RWPE2 (cell line): ENCODE measurements around the gene TMC3.

Experiments
- ATAC-seq: fragments of 200-7000 bp; cut with Tn5 transposase; 3 replicates; pipeline ENCODE4 v1.9.1; 2021; ENCODE audit warnings: low read depth
- DNase-seq: peaks from one replicate; pipeline ENCODE4 v3.0.0-alpha.2; 2020; ENCODE audit warnings: low spot score
- H3K27ac ChIP-seq: fragments of 450-650 bp; 2 replicates; pipeline ENCODE4 v1.5.1; 2017; ENCODE audit warnings: mild to moderate bottlenecking; ENCODE audit not compliant: poor library complexity, severe bottlenecking
- H3K27me3 ChIP-seq: fragments of 250-450 bp; sonication (Bioruptor Pico); 2 replicates; pipeline ENCODE4 v1.5.1; 2021; ENCODE audit warnings: mild to moderate bottlenecking, moderate library complexity; ENCODE audit not compliant: insufficient read depth, poor library complexity, severe bottlenecking
- H3K36me3 ChIP-seq: fragments of 250-450 bp; sonication (Bioruptor Pico); 2 replicates; pipeline ENCODE4 v1.5.1; 2020; ENCODE audit warnings: low read depth, mild to moderate bottlenecking, moderate library complexity
- H3K4me1 ChIP-seq: fragments of 250-450 bp; sonication (Bioruptor Pico); 2 replicates; pipeline ENCODE4 v1.5.1; 2021; ENCODE audit warnings: mild to moderate bottlenecking, moderate library complexity; ENCODE audit not compliant: insufficient read depth, poor library complexity, severe bottlenecking
- H3K4me3 ChIP-seq: fragments of 250-450 bp; sonication (Bioruptor Pico); 2 replicates; pipeline ENCODE4 v1.5.1; 2021; ENCODE audit warnings: mild to moderate bottlenecking, moderate library complexity; ENCODE audit not compliant: severe bottlenecking
- H3K9me3 ChIP-seq: fragments of 250-450 bp; sonication (Bioruptor Pico); 2 replicates; pipeline ENCODE4 v1.5.1; 2021; ENCODE audit warnings: mild to moderate bottlenecking, moderate library complexity; ENCODE audit not compliant: severe bottlenecking
- TF ChIP-seq, protein P1 (sequence below): fragments of 450-650 bp; IDR thresholded peaks from one replicate; pipeline ENCODE4 v1.5.1; 2017; ENCODE audit warnings: mild to moderate bottlenecking, moderate library complexity; ENCODE audit not compliant: poor library complexity, severe bottlenecking

Gene TMC3

DNA sequence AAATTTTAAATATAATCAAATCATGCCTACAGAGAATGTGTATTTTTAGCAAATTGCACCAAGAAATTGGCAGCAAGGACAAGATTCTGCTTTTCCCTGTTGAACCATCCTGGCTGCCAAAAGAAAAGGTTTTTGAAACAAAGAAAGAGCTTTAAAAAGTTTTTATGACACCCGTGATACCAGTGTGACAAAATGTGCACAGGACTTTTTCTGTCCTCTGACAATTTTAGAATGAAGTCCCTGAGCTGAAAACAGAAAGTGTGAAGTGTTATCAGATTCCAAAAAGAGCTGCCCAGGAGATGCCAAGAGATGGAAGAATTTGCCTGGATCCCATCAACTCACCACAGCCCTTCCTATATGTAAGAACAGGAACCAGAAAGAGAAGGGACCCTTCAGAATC lies 33.2 kb upstream of the TMC3 start:
- Histone ChIP-seq H3K36me3 (no peaks in the 10 kb centered on the region), H3K9me3 (no peaks in the 10 kb centered on the region), H3K4me1 (no peaks in the 10 kb centered on the region), H3K4me3 (no peak overlapping the region), H3K27ac (no peak overlapping the region), H3K27me3 (peaks cover 9% of the 10 kb centered on the region)
- TF ChIP-seq, protein P1, sequence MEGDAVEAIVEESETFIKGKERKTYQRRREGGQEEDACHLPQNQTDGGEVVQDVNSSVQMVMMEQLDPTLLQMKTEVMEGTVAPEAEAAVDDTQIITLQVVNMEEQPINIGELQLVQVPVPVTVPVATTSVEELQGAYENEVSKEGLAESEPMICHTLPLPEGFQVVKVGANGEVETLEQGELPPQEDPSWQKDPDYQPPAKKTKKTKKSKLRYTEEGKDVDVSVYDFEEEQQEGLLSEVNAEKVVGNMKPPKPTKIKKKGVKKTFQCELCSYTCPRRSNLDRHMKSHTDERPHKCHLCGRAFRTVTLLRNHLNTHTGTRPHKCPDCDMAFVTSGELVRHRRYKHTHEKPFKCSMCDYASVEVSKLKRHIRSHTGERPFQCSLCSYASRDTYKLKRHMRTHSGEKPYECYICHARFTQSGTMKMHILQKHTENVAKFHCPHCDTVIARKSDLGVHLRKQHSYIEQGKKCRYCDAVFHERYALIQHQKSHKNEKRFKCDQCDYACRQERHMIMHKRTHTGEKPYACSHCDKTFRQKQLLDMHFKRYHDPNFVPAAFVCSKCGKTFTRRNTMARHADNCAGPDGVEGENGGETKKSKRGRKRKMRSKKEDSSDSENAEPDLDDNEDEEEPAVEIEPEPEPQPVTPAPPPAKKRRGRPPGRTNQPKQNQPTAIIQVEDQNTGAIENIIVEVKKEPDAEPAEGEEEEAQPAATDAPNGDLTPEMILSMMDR: no peak
- ATAC-seq (no peak), DNase-seq (no peak)

DNA sequence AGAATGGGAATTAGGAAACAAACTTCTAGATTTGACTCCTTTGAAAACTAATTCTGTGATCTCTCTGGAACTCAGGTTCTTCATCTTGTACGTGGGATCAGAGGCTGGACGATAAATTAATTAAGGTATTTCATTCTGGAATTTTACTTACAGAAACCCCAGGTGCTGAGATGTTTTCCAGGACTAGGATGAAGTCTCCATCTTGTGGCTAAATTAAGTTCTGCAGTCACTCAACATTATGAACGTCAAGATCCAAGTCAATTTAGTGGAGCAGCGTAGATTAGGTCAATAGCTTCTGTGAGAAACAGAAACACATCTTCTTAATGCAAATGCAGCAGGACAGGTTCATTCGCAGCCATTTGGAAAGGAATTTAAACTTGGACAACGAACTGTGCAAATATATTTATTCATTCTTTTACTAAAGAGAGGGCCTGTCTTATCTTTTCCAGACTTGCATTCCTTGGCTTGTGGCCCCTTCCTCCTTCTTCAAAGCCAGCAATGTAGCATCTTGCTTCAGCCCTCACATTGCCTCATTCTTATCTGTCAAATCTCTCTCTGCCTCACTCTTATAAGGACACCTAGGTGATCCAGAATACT lies 26.7 kb upstream of the TMC3 start:
- Histone ChIP-seq H3K4me3 (no peak overlapping the region), H3K36me3 (no peaks in the 10 kb centered on the region), H3K27me3 (no peaks in the 10 kb centered on the region), H3K27ac (no peak overlapping the region), H3K4me1 (peaks cover 12% of the 10 kb centered on the region), H3K9me3 (no peaks in the 10 kb centered on the region)
- no peak for DNase-seq
- ATAC-seq: peak; percentile 50; the same call in 2 of the 3 replicates
- TF ChIP-seq, protein P1: peak; percentile 98

DNA sequence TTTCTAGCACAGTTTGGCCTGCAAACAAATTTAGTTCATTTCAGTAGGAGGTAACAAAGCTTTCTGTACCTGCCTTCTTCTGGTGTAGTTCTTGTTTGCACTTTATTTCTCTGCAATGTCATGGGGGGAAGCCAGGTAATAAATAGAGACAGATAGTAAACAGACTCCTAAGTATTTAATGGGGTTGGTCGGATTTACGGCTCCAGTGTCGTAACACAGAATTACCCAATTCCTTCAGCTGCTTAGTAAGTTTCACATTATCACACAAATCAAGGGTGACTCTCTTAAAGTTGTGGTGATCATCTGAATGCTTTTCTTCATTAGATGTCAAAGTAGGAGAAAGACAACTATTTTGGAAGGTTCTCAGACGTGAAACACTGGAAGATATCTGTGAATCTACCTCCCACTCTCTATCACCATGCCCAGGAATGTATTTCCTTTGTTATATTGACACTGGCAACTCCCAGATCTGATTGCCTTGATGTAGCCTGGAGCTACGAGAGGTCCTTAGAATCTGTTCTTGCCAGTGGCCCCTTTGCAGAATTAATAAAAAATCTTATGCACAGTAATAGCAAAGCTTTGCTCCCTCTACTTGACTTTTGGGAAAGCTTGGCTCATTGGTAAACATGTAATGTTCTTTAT lies 25.0 kb upstream of the TMC3 start:
- Histone ChIP-seq H3K4me1 (peaks cover 12% of the 10 kb centered on the region), H3K27me3 (no peaks in the 10 kb centered on the region), H3K4me3 (no peak overlapping the region), H3K36me3 (no peaks in the 10 kb centered on the region), H3K27ac (peak overlapping the region; percentile 7), H3K9me3 (no peaks in the 10 kb centered on the region)
- TF ChIP-seq, protein P1: no peak
- DNase-seq (no peak), ATAC-seq (peak; percentile 82)

DNA sequence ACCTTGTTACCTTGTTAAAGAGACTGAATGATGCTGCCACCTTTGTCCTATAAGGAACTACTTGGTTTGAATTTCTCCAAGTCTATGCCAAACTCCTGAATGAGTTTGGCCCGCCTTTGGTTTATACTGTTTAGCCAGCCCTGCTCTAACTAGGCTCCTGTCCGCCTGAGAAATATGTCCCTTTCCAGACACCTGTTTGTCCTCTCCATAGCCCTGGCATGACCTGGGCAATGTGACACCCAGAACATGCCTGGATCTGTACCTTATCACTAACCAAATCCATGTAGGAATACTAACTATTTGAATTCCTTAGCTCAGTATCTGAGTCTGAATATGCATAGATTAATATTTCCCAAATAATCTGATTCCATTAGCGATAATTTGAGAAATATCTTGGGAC lies 24.4 kb upstream of the TMC3 start:
- H3K27ac ChIP-seq: peak overlapping the region; percentile 7

More for the DNA sequence above, 24.4 kb upstream of the TMC3 start:
- H3K9me3 ChIP-seq: no peaks in the 10 kb centered on the region
- no peak for ATAC-seq
- no peak overlapping the region for H3K4me3 ChIP-seq
- H3K27me3 ChIP-seq: no peaks in the 10 kb centered on the region
- TF ChIP-seq, protein P1: no peak
- no peak for DNase-seq
- no peaks in the 10 kb centered on the region for H3K36me3 ChIP-seq
- H3K4me1 ChIP-seq: peaks cover 12% of the 10 kb centered on the region
